ENCODE data around the gene CBLC. TPM values are rescaled to one million over a fixed set of nuclear protein-coding genes. Genes with fewer than 3 reads are reported as not detected.

Gene CBLC, protein sequence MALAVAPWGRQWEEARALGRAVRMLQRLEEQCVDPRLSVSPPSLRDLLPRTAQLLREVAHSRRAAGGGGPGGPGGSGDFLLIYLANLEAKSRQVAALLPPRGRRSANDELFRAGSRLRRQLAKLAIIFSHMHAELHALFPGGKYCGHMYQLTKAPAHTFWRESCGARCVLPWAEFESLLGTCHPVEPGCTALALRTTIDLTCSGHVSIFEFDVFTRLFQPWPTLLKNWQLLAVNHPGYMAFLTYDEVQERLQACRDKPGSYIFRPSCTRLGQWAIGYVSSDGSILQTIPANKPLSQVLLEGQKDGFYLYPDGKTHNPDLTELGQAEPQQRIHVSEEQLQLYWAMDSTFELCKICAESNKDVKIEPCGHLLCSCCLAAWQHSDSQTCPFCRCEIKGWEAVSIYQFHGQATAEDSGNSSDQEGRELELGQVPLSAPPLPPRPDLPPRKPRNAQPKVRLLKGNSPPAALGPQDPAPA
- total RNA-seq, result 3.0 TPM in 1 of 2 replicates, not detected in the other

GRCh38 chr19:44777715-44778347, at the start of gene CBLC:
Gene CBLC, plus strand, starts transcription at chr19:44777890. Its CDS starts 42 bp downstream, at chr19:44777932.

DNA sequence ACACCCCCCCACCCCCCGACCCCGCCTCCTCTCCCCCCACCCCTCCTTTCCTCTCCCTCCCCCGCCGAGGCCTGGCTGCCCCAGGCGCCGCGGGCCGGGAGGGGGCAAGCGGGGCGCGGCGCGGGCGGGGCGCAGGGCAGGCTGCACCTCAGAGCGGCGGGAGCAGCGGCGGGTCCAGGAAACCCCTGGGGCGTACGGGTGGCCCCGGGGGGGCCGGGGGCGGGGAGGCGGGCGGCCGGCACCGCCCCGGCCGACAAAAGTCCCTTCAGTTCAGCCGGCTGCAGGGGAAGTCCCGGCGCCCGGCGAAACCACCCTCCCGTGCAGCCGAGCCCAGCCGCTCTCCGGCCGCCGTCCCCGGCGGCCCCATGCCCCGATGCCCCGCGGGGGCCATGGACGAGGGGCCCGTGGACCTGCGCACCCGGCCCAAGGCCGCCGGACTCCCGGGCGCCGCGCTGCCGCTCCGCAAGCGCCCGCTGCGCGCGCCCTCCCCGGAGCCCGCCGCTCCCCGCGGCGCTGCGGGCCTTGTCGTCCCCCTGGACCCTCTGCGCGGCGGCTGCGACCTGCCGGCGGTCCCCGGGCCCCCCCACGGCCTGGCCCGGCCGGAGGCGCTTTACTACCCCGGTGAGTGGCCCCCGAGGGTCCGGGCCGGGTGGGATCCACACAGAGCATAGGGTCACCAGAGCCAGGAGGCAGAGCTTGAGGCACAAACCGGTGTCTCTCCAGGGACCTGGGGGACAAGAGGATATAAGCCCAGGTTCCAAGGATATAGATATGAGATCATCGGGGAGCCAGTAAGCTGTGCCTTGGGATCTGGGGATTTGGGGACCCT, 29.1 kb upstream of the CBLC start, which contains the start of gene BCL3:
Gene BCL3, plus strand, starts transcription at position 283 of the 829 bp plus-strand sequence. Its CDS starts 83 bp downstream, at position 366.

DNA sequence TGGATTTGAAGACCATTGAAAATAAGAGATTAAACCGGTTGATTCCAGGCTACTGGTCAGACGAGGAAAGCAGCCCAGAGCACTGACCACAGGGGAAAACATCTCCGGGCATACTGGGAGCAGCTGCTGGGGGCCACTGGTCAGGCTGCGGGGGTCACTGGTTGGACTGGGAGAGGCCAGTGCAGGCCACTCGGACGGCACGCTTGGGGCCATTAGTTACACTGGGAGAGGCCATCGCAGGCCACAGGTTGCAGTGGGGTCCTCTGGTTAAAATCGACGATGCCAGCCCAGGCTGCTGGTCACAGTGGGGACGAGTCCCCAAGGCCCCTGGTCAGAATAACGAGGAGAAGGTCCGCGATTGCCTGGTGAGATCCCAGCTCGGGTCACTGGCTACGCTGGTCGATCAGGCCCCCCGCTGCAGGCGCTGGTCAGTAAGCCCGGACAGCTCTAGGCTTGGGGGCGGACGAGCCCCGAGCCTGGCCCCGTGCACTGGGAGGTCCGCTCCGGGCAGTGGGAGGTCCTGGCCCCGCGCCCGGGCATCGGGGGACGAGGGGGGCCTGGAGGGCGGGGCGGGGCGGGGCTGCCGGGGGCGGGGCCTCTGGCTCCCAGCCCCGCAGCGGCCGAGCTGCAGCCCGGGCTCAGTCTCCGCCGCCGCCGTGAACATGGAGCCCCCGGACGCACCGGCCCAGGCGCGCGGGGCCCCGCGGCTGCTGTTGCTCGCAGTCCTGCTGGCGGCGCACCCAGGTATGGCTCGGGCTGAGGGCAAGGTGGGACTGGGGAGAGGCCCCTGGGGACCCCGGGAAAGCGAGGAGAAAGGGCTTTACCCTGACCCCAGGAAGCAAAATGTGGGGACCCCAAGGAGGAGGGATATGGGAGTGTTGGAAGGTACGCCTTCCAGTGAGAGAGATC, 31.0 kb downstream of the CBLC start, which contains the start of gene BCAM:
Gene BCAM, plus strand, starts transcription at position 641 of the 909 bp plus-strand sequence. Its CDS starts 22 bp downstream, at position 663.

GRCh38 chr19:44845612-44846454, 68.1 kb downstream of the CBLC start, which contains the start of gene NECTIN2:
Gene NECTIN2, plus strand, starts transcription at chr19:44846297. Its CDS starts 229 bp downstream, at chr19:44846526.

Other genes with a start within 250 kb of the CBLC start
- gene CEACAM20, start 248.2 kb upstream of the CBLC start, total RNA-seq, result not detected in 2 replicates
- not detected in 2 replicates for gene IGSF23, start 164.3 kb upstream of the CBLC start, total RNA-seq
- gene PVR, start 134.0 kb upstream of the CBLC start, total RNA-seq, result 30.6 and 96.3 TPM in 2 replicates
- 0.24 and 1.0 TPM in 2 replicates for gene CEACAM19, start 106.4 kb upstream of the CBLC start, total RNA-seq
- gene CEACAM16, start 78.7 kb upstream of the CBLC start, total RNA-seq, result not detected in 2 replicates
- 33.4 and 58.0 TPM in 2 replicates for gene BCL3, start 29.2 kb upstream of the CBLC start, total RNA-seq
- gene BCAM, start 31.2 kb downstream of the CBLC start, total RNA-seq, result 31.2 and 70.5 TPM in 2 replicates
- 164 and 177 TPM in 2 replicates for gene NECTIN2, start 68.4 kb downstream of the CBLC start, total RNA-seq
- gene TOMM40, start 113.4 kb downstream of the CBLC start, total RNA-seq, result 43.9 and 67.0 TPM in 2 replicates
- gene APOE, start 127.9 kb downstream of the CBLC start, total RNA-seq, result 12.5 and 510 TPM in 2 replicates
- 10.3 and 57.2 TPM in 2 replicates for gene APOC1, start 136.7 kb downstream of the CBLC start, total RNA-seq
- not detected in 2 replicates for gene APOC4, start 164.3 kb downstream of the CBLC start, total RNA-seq
- not detected in 2 replicates for gene APOC2, start 168.2 kb downstream of the CBLC start, total RNA-seq
- 48.2 and 88.1 TPM in 2 replicates for gene CLPTM1, start 177.5 kb downstream of the CBLC start, total RNA-seq
- 4.2 and 34.4 TPM in 2 replicates for gene RELB, start 223.6 kb downstream of the CBLC start, total RNA-seq

Measured in epithelial cell of alveolus of lung (primary cell).